ENCODE data around the gene PLEK. TPM values are rescaled to one million over a fixed set of nuclear protein-coding genes. Genes with fewer than 3 reads are reported as not detected.
"Not testable (repeated sequence)": the region's sequence is repeated elsewhere in the genome, so short reads cannot be mapped to it uniquely, and the experiment has no call there.

The PLEK gene
- polyA plus RNA-seq, 4 donors: 3.9 to 10.5 (median 6.6) TPM

DNA sequence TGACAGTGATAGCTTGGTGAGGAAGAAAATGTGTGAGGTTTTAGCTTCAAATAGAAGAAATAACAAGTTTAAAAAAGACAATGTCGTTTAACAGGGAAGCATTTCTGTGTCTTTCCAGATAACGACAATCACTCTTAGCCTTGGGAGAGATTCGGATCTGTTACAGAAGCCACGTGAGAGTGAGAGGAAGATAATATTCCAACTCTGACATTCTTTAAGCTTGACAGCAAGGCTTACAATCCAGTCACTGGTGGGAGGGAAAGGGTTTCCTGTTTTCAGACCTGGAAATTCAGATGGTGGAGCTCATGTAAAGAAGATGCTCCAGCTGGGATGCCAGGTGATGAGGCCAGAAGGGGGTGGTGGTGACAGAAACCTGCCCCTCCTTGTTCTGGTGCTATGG is 71.2 kb downstream of the PLEK start:
- DNase-seq (ENCODE audit: low read depth in 4 of 4, low spot score in 3 of 4): no peak

DNA sequence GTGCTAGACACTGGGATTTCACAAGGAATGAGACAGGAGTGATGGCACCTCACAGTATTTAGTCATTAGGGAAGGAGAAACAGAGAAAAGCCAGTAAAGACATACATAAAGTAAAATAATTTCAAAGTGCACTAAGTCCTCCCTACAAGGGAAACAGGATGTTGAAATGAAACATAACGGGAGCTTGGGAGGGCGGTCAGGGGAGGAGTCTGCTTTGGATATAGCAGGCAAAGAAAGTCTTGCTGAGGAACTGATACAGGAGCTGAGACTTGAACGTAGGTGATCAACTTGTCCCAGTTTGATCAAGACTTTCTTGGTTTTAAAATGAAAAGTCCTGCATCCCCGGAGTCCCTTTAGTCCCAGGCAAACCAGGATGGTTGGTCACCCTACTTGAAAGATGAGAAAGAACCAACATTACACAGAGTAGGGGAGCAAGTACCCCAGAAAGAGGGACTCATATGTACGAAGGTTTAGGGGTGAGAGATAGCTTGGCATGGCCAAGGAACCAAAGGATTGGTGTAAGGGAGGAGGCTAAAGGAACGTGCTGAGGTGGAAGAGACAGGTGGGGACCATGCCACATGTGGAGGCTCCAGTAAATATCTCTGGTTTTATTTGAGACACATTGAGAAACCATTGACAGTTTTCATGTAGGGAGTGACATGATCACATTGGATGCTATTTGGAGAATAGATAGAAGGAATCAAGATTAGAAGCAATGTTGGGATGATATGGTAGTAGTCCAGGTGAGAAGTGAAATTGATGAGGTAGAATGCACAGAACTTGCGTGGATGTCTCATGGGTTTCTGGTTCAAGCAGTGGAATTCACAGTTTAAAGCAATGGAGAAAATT is 73.6 kb downstream of the PLEK start:
- no peak for DNase-seq (ENCODE audit: low read depth in 4 of 4, low spot score in 3 of 4)

DNA sequence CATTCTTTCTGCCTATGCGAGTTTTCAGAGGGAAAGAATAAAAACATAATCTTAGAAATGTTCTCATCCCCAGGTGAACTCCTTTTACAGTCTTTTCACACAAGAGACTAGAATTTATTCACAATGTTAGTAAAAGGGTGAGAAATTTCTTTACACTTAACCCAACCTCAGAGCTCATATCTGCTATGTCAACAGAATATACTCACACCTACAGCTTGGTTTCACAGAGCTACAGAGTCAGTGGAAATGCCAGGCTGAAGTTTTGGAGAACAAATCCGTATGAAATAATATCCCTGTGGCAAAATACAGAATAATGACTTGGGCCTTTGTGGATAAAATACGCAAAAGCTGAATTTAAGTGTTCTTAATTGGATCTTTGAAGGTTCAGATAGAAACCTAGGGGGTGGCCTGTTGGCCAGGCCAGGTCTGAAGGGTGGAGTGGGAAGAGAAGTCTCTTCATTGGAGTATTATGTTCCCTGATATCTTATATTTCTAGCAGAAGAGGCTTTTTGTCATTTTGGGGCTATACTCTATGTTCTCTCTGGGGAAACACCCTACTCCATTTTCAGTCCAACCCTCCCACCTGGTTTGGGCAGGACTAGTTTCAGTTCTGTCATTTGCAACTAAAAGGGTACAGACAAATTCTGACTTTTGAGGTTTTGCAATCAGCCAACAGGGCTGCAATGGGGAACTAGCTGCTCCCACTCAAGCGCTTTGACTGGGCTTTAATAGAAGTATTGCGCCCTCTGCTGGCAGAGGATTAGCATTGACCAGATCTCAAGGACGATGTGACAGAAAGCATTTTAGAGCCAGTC is 76.3 kb downstream of the PLEK start:
- peak; percentile 71 to 81 (median 78) for DNase-seq (ENCODE audit: low read depth in 4 of 4, low spot score in 3 of 4)

DNA sequence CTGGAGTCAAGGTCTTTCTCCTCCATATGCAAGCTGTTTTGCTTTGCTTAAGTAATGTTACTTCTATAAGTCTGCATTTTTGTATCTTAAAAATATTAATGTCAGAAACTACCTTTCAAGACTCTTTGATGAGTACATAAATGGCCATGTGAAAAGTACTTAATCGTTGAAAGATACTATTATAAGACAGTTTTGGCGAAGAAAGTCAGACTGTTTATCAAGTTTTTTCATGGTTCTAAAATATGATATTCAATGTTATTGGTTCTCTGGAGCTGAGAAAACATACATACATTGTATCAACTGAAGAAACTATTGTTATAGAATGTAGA is 76.9 kb downstream of the PLEK start:
- DNase-seq (ENCODE audit: low read depth in 4 of 4, low spot score in 3 of 4): no peak

DNA sequence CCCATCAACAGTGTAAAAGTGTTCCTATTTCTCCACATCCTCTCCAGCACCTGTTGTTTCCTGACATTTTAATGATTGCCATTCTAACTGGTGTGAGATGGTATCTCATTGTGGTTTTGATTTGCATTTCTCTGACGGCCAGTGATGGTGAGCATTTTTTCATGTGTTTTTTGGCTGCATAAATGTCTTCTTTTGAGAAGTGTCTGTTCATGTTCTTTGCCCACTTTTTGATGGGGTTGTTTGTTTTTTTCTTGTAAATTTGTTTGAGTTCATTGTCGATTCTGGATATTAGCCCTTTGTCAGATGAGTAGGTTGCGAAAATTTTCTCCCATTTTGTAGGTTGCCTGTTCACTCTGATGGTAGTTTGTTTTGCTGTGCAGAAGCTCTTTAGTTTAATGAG is 81.3 kb downstream of the PLEK start:
- not testable (repeated sequence) for DNase-seq (ENCODE audit: low read depth in 4 of 4, low spot score in 3 of 4)

Other genes starting within 250 kb of the PLEK start
- 10 to 100 TPM; 16.3 to 18.7 (median 17.0) TPM for gene PNO1, start 207.4 kb upstream of the PLEK start, polyA plus RNA-seq (ENCODE audit: insufficient read length in 4 of 4)
- gene PPP3R1, start 112.8 kb upstream of the PLEK start, polyA plus RNA-seq (ENCODE audit: insufficient read length in 4 of 4): 10 to 100 TPM; 51.8 to 72.6 (median 65.8) TPM
- 10 to 100 TPM; 22.4 to 26.9 (median 25.0) TPM for gene CNRIP1, start 45.3 kb upstream of the PLEK start, polyA plus RNA-seq (ENCODE audit: insufficient read length in 4 of 4)
- 1 to 10 TPM; 1.6 to 2.3 (median 2.2) TPM for gene FBXO48, start 102.0 kb downstream of the PLEK start, polyA plus RNA-seq (ENCODE audit: insufficient read length in 4 of 4)
- 1 to 10 TPM; 3.2 to 5.2 (median 4.1) TPM for gene APLF, start 102.3 kb downstream of the PLEK start, polyA plus RNA-seq (ENCODE audit: insufficient read length in 4 of 4)